H1 (cell line): ENCODE data around the gene CSHL1. TPM values are rescaled to one million over a fixed set of nuclear protein-coding genes. Genes with fewer than 3 reads are reported as not detected.

Experiments
- CTCF ChIA-PET: fragments of 300-600 bp; sonication (Branson Sonifier 250); formaldehyde crosslinking; loops from one replicate; lab custom pipeline; 2021; ENCODE audit not compliant: partially characterized antibody; lab: Charles Lee
- POLR2A ChIA-PET: fragments of 300-600 bp; sonication (Branson Sonifier 250); formaldehyde crosslinking; loops from one replicate; lab custom pipeline; 2021; ENCODE audit warnings: inconsistent platforms; ENCODE audit not compliant: partially characterized antibody; lab: Charles Lee
- DNase-seq, 2 experiments: peaks; one replicate each; pipeline versions ENCODE4 v3.0.0 to v3.0.0-alpha.2; 2010 to 2022; ENCODE audit warnings: low spot score in 2 of 2, low read depth in 1 of 2, mixed read lengths in 1 of 2
- FAIRE-seq: peaks from 2 replicates; lab custom pipeline; 2011; peaks lifted over from hg19 to GRCh38; lab: Jason Lieb, UNC
- H2AFZ ChIP-seq: 2 replicates; pipeline ENCODE4 v1.8.1; 2012; ENCODE audit warnings: low read length, inconsistent platforms
- H2AK5ac ChIP-seq: 2 replicates; pipeline ENCODE4 v1.6.1; 2013; ENCODE audit warnings: low read depth, low read length
- H2BK120ac ChIP-seq: replicated peaks from 2 replicates; pipeline ENCODE3; 2013; ENCODE audit warnings: low read depth, low read length, inconsistent platforms
- H2BK12ac ChIP-seq: 2 replicates; pipeline ENCODE4 v1.6.1; 2013; ENCODE audit warnings: low read depth, low read length
- H2BK15ac ChIP-seq: 2 replicates; pipeline ENCODE4 v1.6.1; 2013; ENCODE audit warnings: low read length
- H2BK20ac ChIP-seq: 2 replicates; pipeline ENCODE4 v1.6.1; 2013; ENCODE audit warnings: low read length
- H2BK5ac ChIP-seq: 2 replicates; pipeline ENCODE4 v1.6.1; 2013; ENCODE audit warnings: low read depth, low read length
- H3K14ac ChIP-seq: 2 replicates; pipeline ENCODE4 v1.6.1; 2013; ENCODE audit warnings: inconsistent platforms; ENCODE audit not compliant: insufficient read length
- H3K18ac ChIP-seq: 2 replicates; pipeline ENCODE4 v1.6.1; 2013; ENCODE audit warnings: low read length; ENCODE audit errors: extremely low read depth
- H3K23ac ChIP-seq: 2 replicates; pipeline ENCODE4 v1.6.1; 2013; ENCODE audit warnings: inconsistent platforms; ENCODE audit not compliant: insufficient read length
- H3K23me2 ChIP-seq: 2 replicates; pipeline ENCODE4 v1.6.1; 2013; ENCODE audit warnings: low read depth, low read length
- H3K27ac ChIP-seq: 2 replicates; pipeline ENCODE4 v1.6.1; 2011; ENCODE audit warnings: low read depth, low read length, inconsistent platforms
- H3K27me3 ChIP-seq, 4 experiments: replicated peaks in 1 of 4; 1 replicate in 1 of 4; 2 replicates in 3 of 4; pipeline versions ENCODE4 v1.6.1 to v1.8.1; 2011 to 2013; ENCODE audit warnings: low read length in 3 of 4, mild to moderate bottlenecking in 3 of 4, inconsistent platforms in 2 of 4, mixed read lengths in 2 of 4, moderate library complexity in 1 of 4; ENCODE audit not compliant: control insufficient read depth in 3 of 4, insufficient read depth in 3 of 4; ENCODE audit errors: extremely low read depth in 1 of 4
- H3K36me3 ChIP-seq, 4 experiments: 2 replicates each; pipeline versions ENCODE4 v1.6.1 to v1.8.1; 2011 to 2013; ENCODE audit warnings: mild to moderate bottlenecking in 4 of 4, low read length in 3 of 4, moderate library complexity in 2 of 4, control low read depth in 1 of 4, inconsistent platforms in 1 of 4; ENCODE audit not compliant: insufficient read depth in 4 of 4, control insufficient read depth in 2 of 4
- H3K4ac ChIP-seq: replicated peaks from 2 replicates; pipeline ENCODE3; 2013; ENCODE audit warnings: low read length, low read depth, mixed read lengths, inconsistent platforms; ENCODE audit not compliant: insufficient read length
- H3K4me1 ChIP-seq, 4 experiments: replicated peaks in 1 of 4; 1 replicate in 1 of 4; 2 replicates in 3 of 4; pipeline versions ENCODE4 v1.6.1 to v1.8.1; 2011 to 2013; ENCODE audit warnings: low read length in 3 of 4, inconsistent platforms in 2 of 4, mixed read lengths in 1 of 4; ENCODE audit not compliant: insufficient read depth in 4 of 4, control insufficient read depth in 3 of 4
- H3K4me2 ChIP-seq, 2 experiments: 2 replicates each; pipeline versions ENCODE4 v1.6.1 to v1.8.1; 2011 to 2013; ENCODE audit warnings: low read depth in 2 of 2, low read length in 2 of 2, control low read depth in 1 of 2, inconsistent platforms in 1 of 2, mild to moderate bottlenecking in 1 of 2; ENCODE audit not compliant: insufficient read depth in 1 of 2
- H3K4me3 ChIP-seq, 4 experiments: fragments of 200-600, 300-600 bp in 1 of 4; sonication (generic), shearing (Covaris generic), sonication (Bioruptor Twin) in 1 of 4; 2 replicates each; pipeline versions ENCODE4 v1.5.1 to v1.8.1; 2011 to 2016; ENCODE audit warnings: low read length in 4 of 4, low read depth in 3 of 4, control low read depth in 2 of 4, inconsistent platforms in 2 of 4, mild to moderate bottlenecking in 2 of 4, mixed read lengths in 1 of 4, moderate library complexity in 1 of 4; ENCODE audit not compliant: insufficient read depth in 2 of 4; ENCODE audit errors: extremely low read depth in 1 of 4
- H3K56ac ChIP-seq: replicated peaks from 2 replicates; pipeline ENCODE3; 2013; ENCODE audit warnings: low read depth, mild to moderate bottlenecking, mixed read lengths, low read length, inconsistent platforms; ENCODE audit not compliant: insufficient read length
- H3K79me1 ChIP-seq: 2 replicates; pipeline ENCODE4 v1.6.1; 2013; ENCODE audit warnings: low read depth, low read length, control low read depth
- H3K79me2 ChIP-seq, 2 experiments: 2 replicates each; pipeline versions ENCODE4 v1.6.1 to v1.8.1; 2012 to 2013; ENCODE audit warnings: low read length in 2 of 2, mild to moderate bottlenecking in 2 of 2, inconsistent platforms in 1 of 2; ENCODE audit not compliant: insufficient read depth in 2 of 2, control insufficient read depth in 1 of 2
- H3K9ac ChIP-seq, 4 experiments: replicated peaks in 1 of 4; 1 replicate in 1 of 4; 2 replicates in 3 of 4; pipeline versions ENCODE4 v1.6.1 to v1.8.1; 2011 to 2013; ENCODE audit warnings: low read depth in 3 of 4, low read length in 3 of 4, control low read depth in 2 of 4, mild to moderate bottlenecking in 2 of 4, moderate library complexity in 2 of 4, inconsistent platforms in 1 of 4; ENCODE audit errors: extremely low read depth in 1 of 4
- H3K9me3 ChIP-seq, 2 experiments: 2 replicates each; pipeline versions ENCODE4 v1.6.1 to v1.8.1; 2012 to 2013; ENCODE audit warnings: mild to moderate bottlenecking in 2 of 2, moderate library complexity in 2 of 2, control low read depth in 1 of 2, inconsistent platforms in 1 of 2, low read depth in 1 of 2, low read length in 1 of 2, mixed read lengths in 1 of 2; ENCODE audit not compliant: insufficient read depth in 2 of 2
- H4K20me1 ChIP-seq, 2 experiments: replicated peaks in 1 of 2; 2 replicates each; pipeline versions ENCODE3 to v1.8.1; 2011 to 2013; ENCODE audit warnings: inconsistent platforms in 2 of 2, low read length in 2 of 2, mild to moderate bottlenecking in 1 of 2; ENCODE audit not compliant: insufficient read depth in 2 of 2, control insufficient read depth in 1 of 2
- H4K5ac ChIP-seq: 2 replicates; pipeline ENCODE4 v1.6.1; 2013; ENCODE audit warnings: low read length, low read depth, mixed read lengths, inconsistent platforms; ENCODE audit not compliant: insufficient read length
- H4K8ac ChIP-seq: 2 replicates; pipeline ENCODE4 v1.8.0; 2013; ENCODE audit warnings: mild to moderate bottlenecking, moderate library complexity, low read length, inconsistent platforms; ENCODE audit not compliant: insufficient read depth; ENCODE audit errors: extremely low read depth
- H4K91ac ChIP-seq: replicated peaks from 2 replicates; pipeline ENCODE3; 2013; ENCODE audit warnings: low read length, mixed read lengths, inconsistent platforms; ENCODE audit not compliant: insufficient read length
- CTCF ChIP-seq, 3 experiments: IDR thresholded peaks; 1 replicate in 2 of 3; 2 replicates in 1 of 3; pipeline versions ENCODE4 v1.5.1 to v1.6.1; 2011; ENCODE audit warnings: low read length in 3 of 3, mild to moderate bottlenecking in 3 of 3, inconsistent platforms in 2 of 3, low read depth in 1 of 3, moderate library complexity in 1 of 3; ENCODE audit not compliant: insufficient read depth in 1 of 3; ENCODE audit errors: control extremely low read depth in 1 of 3
- EGR1 ChIP-seq: IDR thresholded peaks from 2 replicates; pipeline ENCODE4 v1.6.1; 2011; ENCODE audit warnings: low read depth, low read length, borderline replicate concordance
- MAFK ChIP-seq: IDR thresholded peaks from 2 replicates; pipeline ENCODE4 v1.6.1; 2012; ENCODE audit warnings: low read depth, mild to moderate bottlenecking, improper control_type of control experiment, low read length
- RAD21 ChIP-seq, 2 experiments: IDR thresholded peaks in 1 of 2; conservative IDR thresholded peaks in 1 of 2; 2 replicates each; pipeline ENCODE4 v1.6.1; 2011; ENCODE audit warnings: low read depth in 2 of 2, low read length in 2 of 2, improper control_type of control experiment in 1 of 2, inconsistent platforms in 1 of 2, mild to moderate bottlenecking in 1 of 2, moderate library complexity in 1 of 2
- RNF2 ChIP-seq: fragments of 200-900, 300-1000 bp; sonication (generic); IDR thresholded peaks from 2 replicates; pipeline ENCODE4 v1.7.1; 2016; ENCODE audit warnings: borderline replicate concordance, low read depth, mild to moderate bottlenecking, antibody characterized with exemption, low read length; ENCODE audit not compliant: poor library complexity, severe bottlenecking; ENCODE audit errors: missing control alignments
- SIN3A ChIP-seq, 2 experiments: IDR thresholded peaks in 1 of 2; conservative IDR thresholded peaks in 1 of 2; 2 replicates each; pipeline ENCODE4 v1.6.1; 2011 to 2012; ENCODE audit warnings: low read length in 2 of 2, improper control_type of control experiment in 1 of 2, low read depth in 1 of 2, mild to moderate bottlenecking in 1 of 2
- SP1 ChIP-seq: IDR thresholded peaks from 2 replicates; pipeline ENCODE4 v1.6.1; 2011; ENCODE audit warnings: low read depth, low read length
- SP2 ChIP-seq: IDR thresholded peaks from 2 replicates; pipeline ENCODE4 v1.6.1; 2012; ENCODE audit warnings: mild to moderate bottlenecking, low read length, inconsistent platforms
- YY1 ChIP-seq: IDR thresholded peaks from 2 replicates; pipeline ENCODE4 v1.6.1; 2011; ENCODE audit warnings: low read depth, mild to moderate bottlenecking, low read length
- WGBS, 2 experiments: shearing (Covaris generic) in 1 of 2; methylation state at CpG; one replicate each; pipeline versions ENCODE4 v1.1.6 to v1.1.7; 2013 to 2015; ENCODE audit warnings: low lambda C conversion rate in 2 of 2, mixed read lengths in 2 of 2, inconsistent platforms in 1 of 2, low coverage in 1 of 2, missing lambda C conversion rate in 1 of 2; ENCODE audit not compliant: insufficient replicate concordance in 2 of 2, insufficient coverage in 1 of 2, insufficient read length in 1 of 2; ENCODE audit errors: extremely low coverage in 1 of 2, missing lambda C conversion rate in 1 of 2; 5-methylcytosine and 5-hydroxymethylcytosine counted together
- polyA plus RNA-seq, 7 experiments: library from polyadenylated mRNA; depleted of rRNA in 3 of 7; stranded (reverse) in 5 of 7; unstranded in 2 of 7; fragments of >200 nt in 5 of 7; fragments of 200-250 nt in 2 of 7; gene quantifications; 1 replicate in 5 of 7; 2 replicates in 1 of 7; 4 replicates in 1 of 7; pipeline versions ENCODE4 v1.2.1 to v1.2.3, GENCODE V29; 2011 to 2013; ENCODE audit warnings: missing spikeins in 2 of 7, mixed read lengths in 2 of 7
- total RNA-seq: library from RNA; stranded (reverse); fragmentation: NEBNext Ultra II Directional; extraction: Animal tissue kit (Norgen Biotek cat#: 25700); gene quantifications from 2 replicates; pipeline ENCODE4 v1.2.1, GENCODE V29; 2021

CSHL1 gene
- total and polyA plus RNA-seq, 2 of the 8 experiments (the other 6 are each of a cell fraction or from before 2014, with no cell fraction given), result not detected

DNA sequence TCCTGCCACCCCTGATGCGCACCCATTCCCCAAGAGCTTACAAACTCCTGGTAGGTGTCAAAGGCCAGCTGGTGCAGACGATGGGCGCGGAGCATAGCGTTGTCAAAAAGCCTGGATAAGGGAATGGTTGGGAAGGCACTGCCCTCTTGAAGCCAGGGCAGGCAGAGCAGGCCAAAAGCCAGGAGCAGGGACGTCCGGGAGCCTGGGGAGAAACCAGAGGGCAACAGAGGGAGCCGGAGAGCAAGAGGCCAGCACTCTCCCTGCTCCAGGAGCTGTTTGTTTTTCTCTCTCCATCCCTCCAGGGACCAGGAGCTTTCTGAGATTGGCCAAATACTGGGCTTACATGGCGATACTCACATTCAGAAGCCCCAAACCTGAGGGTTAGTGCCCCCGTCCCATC lies 7.2 kb upstream of the CSHL1 start:
- H2AFZ ChIP-seq, result peak overlapping the region; percentile 89

More for the DNA sequence above, 7.2 kb upstream of the CSHL1 start:
- Histone ChIP-seq H2BK5ac (no peak overlapping the region), H4K5ac (peak overlapping the region; percentile 0), H3K4ac (no peak overlapping the region), H3K27ac (no peak overlapping the region), H3K4me3 (peak overlapping the region in 1 of 4 experiments; percentile 39; a peak in 3 of 8 replicates), H2BK120ac (peak overlapping the region; percentile 43), H3K18ac (no peak overlapping the region), H2AK5ac (no peak overlapping the region), H4K8ac (no peak overlapping the region), H4K20me1 (no peaks in the 10 kb centered on the region), H2BK15ac (no peak overlapping the region), H3K23me2 (no peaks in the 10 kb centered on the region; the same call in 1 of the 2 replicates), H3K4me1 (peaks cover 0 to 5% (median under 1%) of the 10 kb centered on the region in 4 experiments; a peak in 3 of 7 replicates), H4K91ac (no peak overlapping the region), H3K23ac (no peak overlapping the region), H3K36me3 (no peaks in the 10 kb centered on the region), H3K56ac (no peak overlapping the region), H2BK20ac (no peak overlapping the region), H3K9me3 (no peaks in the 10 kb centered on the region), H3K4me2 (peak overlapping the region; percentile 42 to 58), H3K9ac (no peak overlapping the region), H3K79me1 (no peaks in the 10 kb centered on the region), H3K79me2 (no peaks in the 10 kb centered on the region), H2BK12ac (no peak overlapping the region), H3K27me3 (no peaks in the 10 kb centered on the region), H3K14ac (no peak overlapping the region)
- no peak for TF ChIP-seq SP2
- peak; percentile 25 to 30; a peak in 2 of 4 replicates for TF ChIP-seq RAD21 (IDR thresholded peaks at IDR 0.05 in 1 of 2, conservative IDR thresholded peaks at IDR 0.05 in 1 of 2; ENCODE audit: low read depth in 2 of 2, low read length in 2 of 2)
- TF ChIP-seq SIN3A (conservative IDR thresholded peaks at IDR 0.05 in 1 of 2, IDR thresholded peaks at IDR 0.05 in 1 of 2; ENCODE audit: low read depth in 1 of 2, low read length in 2 of 2), result peak; percentile 33 to 54; a peak in 1 of 4 replicates
- no peak for TF ChIP-seq MAFK
- TF ChIP-seq SP1, result peak; percentile 88
- TF ChIP-seq RNF2, result no peak
- 0 out of 2 replicates have a peak, but pooled peaks have one; percentile 20 for TF ChIP-seq YY1
- peak in 2 of 3 experiments; percentile 44 to 46; a peak in 3 of 4 replicates for TF ChIP-seq CTCF (IDR thresholded peaks at IDR 0.05; ENCODE audit: control extremely low read depth in 1 of 3, insufficient read depth in 1 of 3, low read depth in 1 of 3, low read length in 3 of 3)
- peak; percentile 75 for TF ChIP-seq EGR1
- no peak for FAIRE-seq
- WGBS, 2 experiments, result 37% methylated on average over 10 of the region's 10 CpGs; no CpG with 5 or more reads in 1 of the 2 experiments
- CTCF ChIA-PET, result interaction anchor here (0.6 to 11.2 kb wide), 44 partner anchors 7 to 1511 kb away, joined by 3 to 270 read pairs (median 11); partner anchors contain the start of genes CD79B, CSHL1, GH2 and ICAM2
- POLR2A ChIA-PET, result interaction anchor here (0.8 to 2.5 kb wide), 11 partner anchors 8 to 587 kb away, joined by 3 to 13 read pairs (median 3); no protein-coding TSS in a partner anchor
- DNase-seq, result peak in 1 of 2 experiments; percentile 71
